ENCODE measurements around the gene DLG2.

DLG2 gene

DNA sequence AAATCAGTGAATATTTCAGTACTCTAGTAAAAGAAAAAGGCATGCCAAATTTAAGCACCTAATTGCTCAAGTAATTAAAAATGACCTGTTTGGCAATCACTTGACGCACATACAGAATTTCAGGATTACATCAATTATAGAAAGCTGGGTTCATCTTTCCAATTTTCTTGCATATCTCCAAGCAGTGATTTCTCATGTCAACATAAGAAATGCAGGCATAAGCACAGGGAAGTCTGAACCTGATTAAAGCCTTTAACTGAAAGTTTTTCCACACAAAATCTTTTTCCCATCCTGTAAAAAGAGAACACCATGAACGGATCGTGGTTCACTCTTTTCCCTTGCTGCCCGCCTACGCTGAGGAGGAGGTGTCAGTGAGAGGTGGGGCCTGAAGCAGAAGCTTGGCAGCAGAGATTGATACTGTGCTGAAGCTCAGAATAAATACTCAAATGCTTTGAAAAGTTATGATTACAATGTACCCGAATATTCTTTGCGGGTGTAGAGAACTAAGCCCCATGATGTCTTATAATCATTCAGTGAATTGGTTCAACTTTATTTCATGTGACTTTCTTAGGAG lies 1636.9 kb downstream of the DLG2 start:
- TF ChIP-seq EZH2 (IDR thresholded peaks at IDR 0.05; ENCODE audit: borderline replicate concordance, low read length), result no peak
- Histone ChIP-seq H3K36me3 (ENCODE audit: insufficient read depth, low read length) (no peaks in the 10 kb centered on the region), H4K20me1 (ENCODE audit: insufficient read depth, low read length) (no peaks in the 10 kb centered on the region), H3K9me3 (ENCODE audit: low read length) (no peaks in the 10 kb centered on the region), H2AFZ (ENCODE audit: low read length) (no peak overlapping the region), H3K9ac (ENCODE audit: low read length) (no peak overlapping the region), H3K79me2 (ENCODE audit: insufficient read depth, low read length) (no peaks in the 10 kb centered on the region), H3K27me3 (ENCODE audit: insufficient read depth, low read length) (no peaks in the 10 kb centered on the region), H3K4me2 (ENCODE audit: low read length) (no peak overlapping the region), H3K27ac (ENCODE audit: low read depth, low read length, poor library complexity, severe bottlenecking) (no peak overlapping the region), H3K9me2 (ENCODE audit: low read depth, low read length) (no peaks in the 10 kb centered on the region), H3F3A (ENCODE audit: insufficient read depth, low read length) (no peaks in the 10 kb centered on the region), H3K4me3 (ENCODE audit: low read depth, low read length, poor library complexity, severe bottlenecking) (no peak overlapping the region), H3K4me1 (ENCODE audit: insufficient read depth, low read length, severe bottlenecking) (no peaks in the 10 kb centered on the region)

DNA sequence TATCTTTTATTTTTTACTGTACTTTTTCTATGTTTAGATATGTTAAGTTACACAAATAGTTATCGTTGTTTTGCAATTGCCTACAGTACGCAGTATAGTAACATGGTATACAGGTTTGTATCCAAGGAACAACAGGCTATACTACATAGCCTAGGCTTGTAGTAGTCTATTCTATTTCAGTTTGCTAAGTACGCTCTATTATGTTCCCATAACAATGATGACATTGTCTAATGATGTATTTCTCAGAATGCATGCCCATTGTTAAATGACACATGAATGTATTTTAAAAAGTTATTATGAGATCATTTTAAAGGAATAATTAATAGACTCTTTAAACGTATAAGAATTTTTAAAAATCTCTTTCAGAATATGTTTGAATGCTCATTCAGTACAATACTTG lies 1644.3 kb downstream of the DLG2 start:
- H4K20me1 ChIP-seq (ENCODE audit: insufficient read depth, low read length), result no peaks in the 10 kb centered on the region
- no peaks in the 10 kb centered on the region for H3K9me2 ChIP-seq (ENCODE audit: low read depth, low read length)
- no peak overlapping the region for H3K9ac ChIP-seq (ENCODE audit: low read length)
- H3K9me3 ChIP-seq (ENCODE audit: low read length), result no peaks in the 10 kb centered on the region
- H3K4me2 ChIP-seq (ENCODE audit: low read length), result no peak overlapping the region
- no peaks in the 10 kb centered on the region for H3K4me1 ChIP-seq (ENCODE audit: insufficient read depth, low read length, severe bottlenecking)
- no peaks in the 10 kb centered on the region for H3F3A ChIP-seq (ENCODE audit: insufficient read depth, low read length)
- H3K79me2 ChIP-seq (ENCODE audit: insufficient read depth, low read length), result no peaks in the 10 kb centered on the region
- H3K4me3 ChIP-seq (ENCODE audit: low read depth, low read length, poor library complexity, severe bottlenecking), result no peak overlapping the region
- H3K36me3 ChIP-seq (ENCODE audit: insufficient read depth, low read length), result no peaks in the 10 kb centered on the region
- no peaks in the 10 kb centered on the region for H3K27me3 ChIP-seq (ENCODE audit: insufficient read depth, low read length)
- H2AFZ ChIP-seq (ENCODE audit: low read length), result no peak overlapping the region
- H3K27ac ChIP-seq (ENCODE audit: low read depth, low read length, poor library complexity, severe bottlenecking), result no peak overlapping the region
- no peak for TF ChIP-seq EZH2 (IDR thresholded peaks at IDR 0.05; ENCODE audit: borderline replicate concordance, low read length)
- no peak for TF ChIP-seq CTCF (IDR thresholded peaks at IDR 0.05; ENCODE audit: low read length)

- no peaks in the 10 kb centered on the region for H3F3A ChIP-seq (ENCODE audit: insufficient read depth, low read length)
- no peaks in the 10 kb centered on the region for H4K20me1 ChIP-seq (ENCODE audit: insufficient read depth, low read length)
- no peak overlapping the region for H3K4me3 ChIP-seq (ENCODE audit: low read depth, low read length, poor library complexity, severe bottlenecking)
- no peaks in the 10 kb centered on the region for H3K9me3 ChIP-seq (ENCODE audit: low read length)
- no peak overlapping the region for H3K27ac ChIP-seq (ENCODE audit: low read depth, low read length, poor library complexity, severe bottlenecking)
- H3K79me2 ChIP-seq (ENCODE audit: insufficient read depth, low read length), result no peaks in the 10 kb centered on the region
- H3K4me1 ChIP-seq (ENCODE audit: insufficient read depth, low read length, severe bottlenecking), result no peaks in the 10 kb centered on the region
- no peak overlapping the region for H3K4me2 ChIP-seq (ENCODE audit: low read length)
- no peaks in the 10 kb centered on the region for H3K36me3 ChIP-seq (ENCODE audit: insufficient read depth, low read length)
- H3K9ac ChIP-seq (ENCODE audit: low read length), result no peak overlapping the region
- TF ChIP-seq EZH2 (IDR thresholded peaks at IDR 0.05; ENCODE audit: borderline replicate concordance, low read length) (no peak), CTCF (IDR thresholded peaks at IDR 0.05; ENCODE audit: low read length) (no peak)
- no peaks in the 10 kb centered on the region for H3K9me2 ChIP-seq (ENCODE audit: low read depth, low read length)
- H3K27me3 ChIP-seq (ENCODE audit: insufficient read depth, low read length), result no peaks in the 10 kb centered on the region
- no peak overlapping the region for H2AFZ ChIP-seq (ENCODE audit: low read length)
Observed at GRCh38 chr11:83979593-83979992, 1647.6 kb downstream of the DLG2 start.

DNA sequence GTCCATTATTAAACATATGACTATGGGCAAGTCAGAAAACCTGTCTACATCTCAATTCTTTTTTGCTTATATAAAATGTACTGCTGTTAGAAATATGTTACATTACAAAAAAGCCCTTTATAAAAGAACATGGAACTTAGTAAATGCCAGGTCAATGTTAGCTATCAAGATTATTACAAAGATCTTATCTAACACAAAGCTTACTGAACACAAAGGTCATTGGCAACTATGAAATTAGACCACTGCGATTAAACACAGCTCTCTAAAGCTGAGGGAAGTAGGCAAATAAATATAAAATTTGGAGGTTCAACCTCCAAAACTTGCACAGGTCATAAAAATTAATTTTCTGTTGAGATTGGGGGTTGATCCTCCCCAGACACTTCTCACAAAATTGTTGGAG lies 1648.2 kb downstream of the DLG2 start:
- Histone ChIP-seq H3K9me2 (ENCODE audit: low read depth, low read length) (no peaks in the 10 kb centered on the region), H4K20me1 (ENCODE audit: insufficient read depth, low read length) (no peaks in the 10 kb centered on the region), H2AFZ (ENCODE audit: low read length) (no peak overlapping the region), H3K4me3 (ENCODE audit: low read depth, low read length, poor library complexity, severe bottlenecking) (no peak overlapping the region), H3F3A (ENCODE audit: insufficient read depth, low read length) (no peaks in the 10 kb centered on the region), H3K9ac (ENCODE audit: low read length) (no peak overlapping the region), H3K27ac (ENCODE audit: low read depth, low read length, poor library complexity, severe bottlenecking) (no peak overlapping the region), H3K27me3 (ENCODE audit: insufficient read depth, low read length) (no peaks in the 10 kb centered on the region), H3K79me2 (ENCODE audit: insufficient read depth, low read length) (no peaks in the 10 kb centered on the region), H3K9me3 (ENCODE audit: low read length) (no peaks in the 10 kb centered on the region), H3K4me1 (ENCODE audit: insufficient read depth, low read length, severe bottlenecking) (no peaks in the 10 kb centered on the region), H3K36me3 (ENCODE audit: insufficient read depth, low read length) (no peaks in the 10 kb centered on the region), H3K4me2 (ENCODE audit: low read length) (no peak overlapping the region)
- TF ChIP-seq CTCF (IDR thresholded peaks at IDR 0.05; ENCODE audit: low read length), result no peak
- no peak for TF ChIP-seq EZH2 (IDR thresholded peaks at IDR 0.05; ENCODE audit: borderline replicate concordance, low read length)

Measured in OCI-LY1 (cell line).